H1 (cell line): ENCODE results near the gene HTR2C. TPM values are rescaled to one million over a fixed set of nuclear protein-coding genes. Genes with fewer than 3 reads are reported as not detected.

Experiments used
- CTCF ChIA-PET: fragments of 300-600 bp; sonication (Branson Sonifier 250); formaldehyde crosslinking; loops from one replicate; lab custom pipeline; 2021; ENCODE audit not compliant: partially characterized antibody; lab: Charles Lee
- POLR2A ChIA-PET: fragments of 300-600 bp; sonication (Branson Sonifier 250); formaldehyde crosslinking; loops from one replicate; lab custom pipeline; 2021; ENCODE audit warnings: inconsistent platforms; ENCODE audit not compliant: partially characterized antibody; lab: Charles Lee
- DNase-seq, 2 experiments: peaks; one replicate each; pipeline versions ENCODE4 v3.0.0 to v3.0.0-alpha.2; 2010 to 2022; ENCODE audit warnings: low spot score in 2 of 2, low read depth in 1 of 2, mixed read lengths in 1 of 2
- FAIRE-seq: peaks from 2 replicates; lab custom pipeline; 2011; peaks lifted over from hg19 to GRCh38; lab: Jason Lieb, UNC
- H2AFZ ChIP-seq: 2 replicates; pipeline ENCODE4 v1.8.1; 2012; ENCODE audit warnings: low read length, inconsistent platforms
- H2AK5ac ChIP-seq: 2 replicates; pipeline ENCODE4 v1.6.1; 2013; ENCODE audit warnings: low read depth, low read length
- H2BK120ac ChIP-seq: replicated peaks from 2 replicates; pipeline ENCODE3; 2013; ENCODE audit warnings: low read depth, low read length, inconsistent platforms
- H2BK12ac ChIP-seq: 2 replicates; pipeline ENCODE4 v1.6.1; 2013; ENCODE audit warnings: low read depth, low read length
- H2BK15ac ChIP-seq: 2 replicates; pipeline ENCODE4 v1.6.1; 2013; ENCODE audit warnings: low read length
- H2BK20ac ChIP-seq: 2 replicates; pipeline ENCODE4 v1.6.1; 2013; ENCODE audit warnings: low read length
- H2BK5ac ChIP-seq: 2 replicates; pipeline ENCODE4 v1.6.1; 2013; ENCODE audit warnings: low read depth, low read length
- H3K14ac ChIP-seq: 2 replicates; pipeline ENCODE4 v1.6.1; 2013; ENCODE audit warnings: inconsistent platforms; ENCODE audit not compliant: insufficient read length
- H3K18ac ChIP-seq: 2 replicates; pipeline ENCODE4 v1.6.1; 2013; ENCODE audit warnings: low read length; ENCODE audit errors: extremely low read depth
- H3K23ac ChIP-seq: 2 replicates; pipeline ENCODE4 v1.6.1; 2013; ENCODE audit warnings: inconsistent platforms; ENCODE audit not compliant: insufficient read length
- H3K23me2 ChIP-seq: 2 replicates; pipeline ENCODE4 v1.6.1; 2013; ENCODE audit warnings: low read depth, low read length
- H3K27ac ChIP-seq: 2 replicates; pipeline ENCODE4 v1.6.1; 2011; ENCODE audit warnings: low read depth, low read length, inconsistent platforms
- H3K27me3 ChIP-seq, 4 experiments: replicated peaks in 1 of 4; 1 replicate in 1 of 4; 2 replicates in 3 of 4; pipeline versions ENCODE4 v1.6.1 to v1.8.1; 2011 to 2013; ENCODE audit warnings: low read length in 3 of 4, mild to moderate bottlenecking in 3 of 4, inconsistent platforms in 2 of 4, mixed read lengths in 2 of 4, moderate library complexity in 1 of 4; ENCODE audit not compliant: control insufficient read depth in 3 of 4, insufficient read depth in 3 of 4; ENCODE audit errors: extremely low read depth in 1 of 4
- H3K36me3 ChIP-seq, 4 experiments: 2 replicates each; pipeline versions ENCODE4 v1.6.1 to v1.8.1; 2011 to 2013; ENCODE audit warnings: mild to moderate bottlenecking in 4 of 4, low read length in 3 of 4, moderate library complexity in 2 of 4, control low read depth in 1 of 4, inconsistent platforms in 1 of 4; ENCODE audit not compliant: insufficient read depth in 4 of 4, control insufficient read depth in 2 of 4
- H3K4ac ChIP-seq: replicated peaks from 2 replicates; pipeline ENCODE3; 2013; ENCODE audit warnings: low read length, low read depth, mixed read lengths, inconsistent platforms; ENCODE audit not compliant: insufficient read length
- H3K4me1 ChIP-seq, 4 experiments: replicated peaks in 1 of 4; 1 replicate in 1 of 4; 2 replicates in 3 of 4; pipeline versions ENCODE4 v1.6.1 to v1.8.1; 2011 to 2013; ENCODE audit warnings: low read length in 3 of 4, inconsistent platforms in 2 of 4, mixed read lengths in 1 of 4; ENCODE audit not compliant: insufficient read depth in 4 of 4, control insufficient read depth in 3 of 4
- H3K4me2 ChIP-seq, 2 experiments: 2 replicates each; pipeline versions ENCODE4 v1.6.1 to v1.8.1; 2011 to 2013; ENCODE audit warnings: low read depth in 2 of 2, low read length in 2 of 2, control low read depth in 1 of 2, inconsistent platforms in 1 of 2, mild to moderate bottlenecking in 1 of 2; ENCODE audit not compliant: insufficient read depth in 1 of 2
- H3K4me3 ChIP-seq, 4 experiments: fragments of 200-600, 300-600 bp in 1 of 4; sonication (generic), shearing (Covaris generic), sonication (Bioruptor Twin) in 1 of 4; 2 replicates each; pipeline versions ENCODE4 v1.5.1 to v1.8.1; 2011 to 2016; ENCODE audit warnings: low read length in 4 of 4, low read depth in 3 of 4, control low read depth in 2 of 4, inconsistent platforms in 2 of 4, mild to moderate bottlenecking in 2 of 4, mixed read lengths in 1 of 4, moderate library complexity in 1 of 4; ENCODE audit not compliant: insufficient read depth in 2 of 4; ENCODE audit errors: extremely low read depth in 1 of 4
- H3K56ac ChIP-seq: replicated peaks from 2 replicates; pipeline ENCODE3; 2013; ENCODE audit warnings: low read depth, mild to moderate bottlenecking, mixed read lengths, low read length, inconsistent platforms; ENCODE audit not compliant: insufficient read length
- H3K79me1 ChIP-seq: 2 replicates; pipeline ENCODE4 v1.6.1; 2013; ENCODE audit warnings: low read depth, low read length, control low read depth
- H3K79me2 ChIP-seq, 2 experiments: 2 replicates each; pipeline versions ENCODE4 v1.6.1 to v1.8.1; 2012 to 2013; ENCODE audit warnings: low read length in 2 of 2, mild to moderate bottlenecking in 2 of 2, inconsistent platforms in 1 of 2; ENCODE audit not compliant: insufficient read depth in 2 of 2, control insufficient read depth in 1 of 2
- H3K9ac ChIP-seq, 4 experiments: replicated peaks in 1 of 4; 1 replicate in 1 of 4; 2 replicates in 3 of 4; pipeline versions ENCODE4 v1.6.1 to v1.8.1; 2011 to 2013; ENCODE audit warnings: low read depth in 3 of 4, low read length in 3 of 4, control low read depth in 2 of 4, mild to moderate bottlenecking in 2 of 4, moderate library complexity in 2 of 4, inconsistent platforms in 1 of 4; ENCODE audit errors: extremely low read depth in 1 of 4
- H3K9me3 ChIP-seq, 2 experiments: 2 replicates each; pipeline versions ENCODE4 v1.6.1 to v1.8.1; 2012 to 2013; ENCODE audit warnings: mild to moderate bottlenecking in 2 of 2, moderate library complexity in 2 of 2, control low read depth in 1 of 2, inconsistent platforms in 1 of 2, low read depth in 1 of 2, low read length in 1 of 2, mixed read lengths in 1 of 2; ENCODE audit not compliant: insufficient read depth in 2 of 2
- H4K20me1 ChIP-seq, 2 experiments: replicated peaks in 1 of 2; 2 replicates each; pipeline versions ENCODE3 to v1.8.1; 2011 to 2013; ENCODE audit warnings: inconsistent platforms in 2 of 2, low read length in 2 of 2, mild to moderate bottlenecking in 1 of 2; ENCODE audit not compliant: insufficient read depth in 2 of 2, control insufficient read depth in 1 of 2
- H4K5ac ChIP-seq: 2 replicates; pipeline ENCODE4 v1.6.1; 2013; ENCODE audit warnings: low read length, low read depth, mixed read lengths, inconsistent platforms; ENCODE audit not compliant: insufficient read length
- H4K8ac ChIP-seq: 2 replicates; pipeline ENCODE4 v1.8.0; 2013; ENCODE audit warnings: mild to moderate bottlenecking, moderate library complexity, low read length, inconsistent platforms; ENCODE audit not compliant: insufficient read depth; ENCODE audit errors: extremely low read depth
- H4K91ac ChIP-seq: replicated peaks from 2 replicates; pipeline ENCODE3; 2013; ENCODE audit warnings: low read length, mixed read lengths, inconsistent platforms; ENCODE audit not compliant: insufficient read length
- BRCA1 ChIP-seq: IDR thresholded peaks from 2 replicates; pipeline ENCODE4 v1.6.1; 2012; ENCODE audit warnings: low read depth, low read length, improper control_type of control experiment
- CHD2 ChIP-seq: IDR thresholded peaks from 2 replicates; pipeline ENCODE4 v1.6.1; 2012; ENCODE audit warnings: low read length, improper control_type of control experiment
- CREB1 ChIP-seq: IDR thresholded peaks from 2 replicates; pipeline ENCODE4 v1.6.1; 2012; ENCODE audit warnings: inconsistent platforms
- CTCF ChIP-seq, 3 experiments: IDR thresholded peaks; 1 replicate in 2 of 3; 2 replicates in 1 of 3; pipeline versions ENCODE4 v1.5.1 to v1.6.1; 2011; ENCODE audit warnings: low read length in 3 of 3, mild to moderate bottlenecking in 3 of 3, inconsistent platforms in 2 of 3, low read depth in 1 of 3, moderate library complexity in 1 of 3; ENCODE audit not compliant: insufficient read depth in 1 of 3; ENCODE audit errors: control extremely low read depth in 1 of 3
- GABPA ChIP-seq: IDR thresholded peaks from 2 replicates; pipeline ENCODE4 v1.6.1; 2011; ENCODE audit warnings: mild to moderate bottlenecking, low read length, moderate library complexity, borderline replicate concordance; ENCODE audit not compliant: insufficient read depth
- HDAC2 ChIP-seq, 2 experiments: fragments of 300-600 bp in 1 of 2; sonication (generic) in 1 of 2; IDR thresholded peaks; 2 replicates each; pipeline ENCODE4 v1.6.1; 2011 to 2012; ENCODE audit warnings: low read depth in 2 of 2, low read length in 2 of 2, mild to moderate bottlenecking in 2 of 2, moderate library complexity in 2 of 2, borderline replicate concordance in 1 of 2, inconsistent platforms in 1 of 2
- NRF1 ChIP-seq: IDR thresholded peaks from 2 replicates; pipeline ENCODE4 v1.6.1; 2011; ENCODE audit warnings: mild to moderate bottlenecking, low read depth, low read length, improper control_type of control experiment
- RAD21 ChIP-seq, 2 experiments: IDR thresholded peaks in 1 of 2; conservative IDR thresholded peaks in 1 of 2; 2 replicates each; pipeline ENCODE4 v1.6.1; 2011; ENCODE audit warnings: low read depth in 2 of 2, low read length in 2 of 2, improper control_type of control experiment in 1 of 2, inconsistent platforms in 1 of 2, mild to moderate bottlenecking in 1 of 2, moderate library complexity in 1 of 2
- RNF2 ChIP-seq: fragments of 200-900, 300-1000 bp; sonication (generic); IDR thresholded peaks from 2 replicates; pipeline ENCODE4 v1.7.1; 2016; ENCODE audit warnings: borderline replicate concordance, low read depth, mild to moderate bottlenecking, antibody characterized with exemption, low read length; ENCODE audit not compliant: poor library complexity, severe bottlenecking; ENCODE audit errors: missing control alignments
- SIX5 ChIP-seq: IDR thresholded peaks from 2 replicates; pipeline ENCODE4 v1.6.1; 2011; ENCODE audit warnings: mild to moderate bottlenecking, low read depth, low read length
- TBP ChIP-seq: IDR thresholded peaks from 2 replicates; pipeline ENCODE4 v1.6.1; 2011; ENCODE audit warnings: low read depth, low read length, improper control_type of control experiment
- YY1 ChIP-seq: IDR thresholded peaks from 2 replicates; pipeline ENCODE4 v1.6.1; 2011; ENCODE audit warnings: low read depth, mild to moderate bottlenecking, low read length
- WGBS, 2 experiments: shearing (Covaris generic) in 1 of 2; methylation state at CpG; one replicate each; pipeline versions ENCODE4 v1.1.6 to v1.1.7; 2013 to 2015; ENCODE audit warnings: low lambda C conversion rate in 2 of 2, mixed read lengths in 2 of 2, inconsistent platforms in 1 of 2, low coverage in 1 of 2, missing lambda C conversion rate in 1 of 2; ENCODE audit not compliant: insufficient replicate concordance in 2 of 2, insufficient coverage in 1 of 2, insufficient read length in 1 of 2; ENCODE audit errors: extremely low coverage in 1 of 2, missing lambda C conversion rate in 1 of 2; 5-methylcytosine and 5-hydroxymethylcytosine counted together
- polyA plus RNA-seq, 7 experiments: library from polyadenylated mRNA; depleted of rRNA in 3 of 7; stranded (reverse) in 5 of 7; unstranded in 2 of 7; fragments of >200 nt in 5 of 7; fragments of 200-250 nt in 2 of 7; gene quantifications; 1 replicate in 5 of 7; 2 replicates in 1 of 7; 4 replicates in 1 of 7; pipeline versions ENCODE4 v1.2.1 to v1.2.3, GENCODE V29; 2011 to 2013; ENCODE audit warnings: missing spikeins in 2 of 7, mixed read lengths in 2 of 7
- total RNA-seq: library from RNA; stranded (reverse); fragmentation: NEBNext Ultra II Directional; extraction: Animal tissue kit (Norgen Biotek cat#: 25700); gene quantifications from 2 replicates; pipeline ENCODE4 v1.2.1, GENCODE V29; 2021

HTR2C gene
- total and polyA plus RNA-seq, 2 of the 8 experiments (the other 6 are each of a cell fraction or from before 2014, with no cell fraction given): 1.7 to 2.0 TPM

DNA sequence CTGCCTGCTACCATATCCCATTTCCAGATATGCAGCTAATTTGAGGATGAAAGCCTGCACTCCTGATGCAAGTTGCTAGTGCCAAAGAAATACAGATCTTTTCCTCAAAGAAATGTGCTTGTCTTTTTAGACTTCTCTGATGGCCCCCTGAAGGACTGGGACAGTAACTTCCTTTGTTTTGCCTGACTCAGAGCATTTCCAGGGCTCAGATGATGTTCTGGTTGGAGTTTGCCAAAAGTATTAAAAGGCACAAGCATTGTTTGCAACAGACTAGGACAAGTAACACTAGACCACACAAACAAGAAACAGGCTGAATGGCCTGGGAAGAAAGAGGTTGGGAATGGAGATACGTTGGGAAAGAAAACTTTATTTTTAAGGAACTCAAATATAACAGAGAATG, 258.3 kb downstream of the HTR2C start:
- Histone ChIP-seq H4K91ac (no peak overlapping the region), H3K56ac (no peak overlapping the region), H3K79me1 (no peaks in the 10 kb centered on the region), H3K4me3 (no peak overlapping the region), H4K5ac (no peak overlapping the region), H2BK15ac (no peak overlapping the region), H3K4ac (no peak overlapping the region), H2BK20ac (no peak overlapping the region), H3K27me3 (no peaks in the 10 kb centered on the region), H3K9ac (no peak overlapping the region), H3K4me2 (no peak overlapping the region), H2AK5ac (no peak overlapping the region), H3K4me1 (no peaks in the 10 kb centered on the region), H3K18ac (no peak overlapping the region), H4K8ac (no peak overlapping the region), H3K9me3 (no peaks in the 10 kb centered on the region), H3K23me2 (no peaks in the 10 kb centered on the region), H3K79me2 (no peaks in the 10 kb centered on the region), H2BK12ac (no peak overlapping the region), H3K23ac (no peak overlapping the region), H2BK120ac (no peak overlapping the region), H4K20me1 (no peaks in the 10 kb centered on the region), H3K14ac (no peak overlapping the region), H2BK5ac (no peak overlapping the region), H2AFZ (no peak overlapping the region), H3K36me3 (no peaks in the 10 kb centered on the region), H3K27ac (no peak overlapping the region)
- WGBS, 2 experiments: 38% methylated on average over 1 of the region's 1 CpG; no CpG with 5 or more reads in 1 of the 2 experiments
- CTCF ChIA-PET: interaction anchor here (0.6 kb wide), 1 partner anchor 337 kb away, joined by 3 read pairs; no protein-coding TSS in a partner anchor
- POLR2A ChIA-PET: no interaction called here
- peak; percentile 36 for FAIRE-seq
- no peak for DNase-seq
- TF ChIP-seq NRF1 (no peak), RNF2 (no peak), CTCF (IDR thresholded peaks at IDR 0.05; ENCODE audit: control extremely low read depth in 1 of 3, insufficient read depth in 1 of 3, low read depth in 1 of 3, low read length in 3 of 3) (no peak), GABPA (no peak), TBP (no peak), BRCA1 (no peak), CHD2 (no peak), YY1 (no peak), HDAC2 (IDR thresholded peaks at IDR 0.05; ENCODE audit: borderline replicate concordance in 1 of 2, low read depth in 2 of 2, low read length in 2 of 2) (no peak), SIX5 (no peak), CREB1 (no peak), RAD21 (IDR thresholded peaks at IDR 0.05 in 1 of 2, conservative IDR thresholded peaks at IDR 0.05 in 1 of 2; ENCODE audit: low read depth in 2 of 2, low read length in 2 of 2) (no peak)
